Kidney epithelial cell (primary cell): Measurements from ENCODE around the gene HTRA1. TPM values are rescaled to one million over a fixed set of nuclear protein-coding genes. Genes with fewer than 3 reads are reported as not detected.

ENCODE experiments used
- DNase-seq: peaks from one replicate; pipeline ENCODE4 v3.0.0-alpha.2; 2010; ENCODE audit warnings: low read depth
- H3K27me3 ChIP-seq: 2 replicates; pipeline ENCODE4 v1.6.0; 2011; ENCODE audit warnings: low read length; ENCODE audit not compliant: control insufficient read depth, insufficient read depth
- H3K36me3 ChIP-seq: 2 replicates; pipeline ENCODE4 v1.5.1; 2011; ENCODE audit warnings: low read length; ENCODE audit not compliant: control insufficient read depth, insufficient read depth
- H3K4me3 ChIP-seq: 2 replicates; pipeline ENCODE4 v1.5.1; 2011; ENCODE audit warnings: low read depth, mild to moderate bottlenecking, control low read depth, low read length
- total RNA-seq: library from RNA; depleted of rRNA; stranded (reverse); fragments of >200 nt; gene quantifications from 2 replicates; pipeline ENCODE4 v1.2.3, GENCODE V29; 2015
- TF ChIP-seq, protein P1 (sequence below): IDR thresholded peaks from 2 replicates; pipeline ENCODE4 v1.5.1; 2011; ENCODE audit warnings: mild to moderate bottlenecking, moderate library complexity, low read length, control low read depth, inconsistent platforms; ENCODE audit not compliant: insufficient read depth, poor library complexity, severe bottlenecking

HTRA1 gene
- total RNA-seq, 1 donor from 2014 or later, result 110 TPM

DNA sequence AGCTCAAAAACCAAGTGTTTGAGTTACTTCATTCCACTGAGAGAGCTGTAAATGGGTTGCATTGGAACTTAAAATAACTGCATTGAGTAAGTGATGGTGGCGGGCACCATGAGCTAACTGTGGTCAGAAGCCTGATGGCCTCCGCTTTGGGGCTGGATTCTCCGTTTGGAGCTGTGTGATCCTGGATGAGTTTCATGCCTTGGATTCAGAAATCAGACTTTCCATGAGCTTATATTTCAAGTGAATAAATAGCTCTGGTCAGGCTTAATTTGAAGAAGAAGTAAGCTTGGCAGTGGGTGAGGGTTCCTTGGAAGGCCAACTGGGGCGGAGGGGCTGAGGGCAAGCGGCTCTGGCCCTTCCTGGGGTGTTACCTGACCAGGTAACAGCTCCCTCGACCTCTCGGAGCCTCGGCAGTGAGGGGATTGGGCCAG is 5.6 kb downstream of the HTRA1 start:
- DNase-seq, result no peak
- TF ChIP-seq, protein P1, sequence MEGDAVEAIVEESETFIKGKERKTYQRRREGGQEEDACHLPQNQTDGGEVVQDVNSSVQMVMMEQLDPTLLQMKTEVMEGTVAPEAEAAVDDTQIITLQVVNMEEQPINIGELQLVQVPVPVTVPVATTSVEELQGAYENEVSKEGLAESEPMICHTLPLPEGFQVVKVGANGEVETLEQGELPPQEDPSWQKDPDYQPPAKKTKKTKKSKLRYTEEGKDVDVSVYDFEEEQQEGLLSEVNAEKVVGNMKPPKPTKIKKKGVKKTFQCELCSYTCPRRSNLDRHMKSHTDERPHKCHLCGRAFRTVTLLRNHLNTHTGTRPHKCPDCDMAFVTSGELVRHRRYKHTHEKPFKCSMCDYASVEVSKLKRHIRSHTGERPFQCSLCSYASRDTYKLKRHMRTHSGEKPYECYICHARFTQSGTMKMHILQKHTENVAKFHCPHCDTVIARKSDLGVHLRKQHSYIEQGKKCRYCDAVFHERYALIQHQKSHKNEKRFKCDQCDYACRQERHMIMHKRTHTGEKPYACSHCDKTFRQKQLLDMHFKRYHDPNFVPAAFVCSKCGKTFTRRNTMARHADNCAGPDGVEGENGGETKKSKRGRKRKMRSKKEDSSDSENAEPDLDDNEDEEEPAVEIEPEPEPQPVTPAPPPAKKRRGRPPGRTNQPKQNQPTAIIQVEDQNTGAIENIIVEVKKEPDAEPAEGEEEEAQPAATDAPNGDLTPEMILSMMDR, result no peak
- Histone ChIP-seq H3K27me3 (peaks cover 5% of the 10 kb centered on the region), H3K36me3 (no peaks in the 10 kb centered on the region), H3K4me3 (no peak overlapping the region)

DNA sequence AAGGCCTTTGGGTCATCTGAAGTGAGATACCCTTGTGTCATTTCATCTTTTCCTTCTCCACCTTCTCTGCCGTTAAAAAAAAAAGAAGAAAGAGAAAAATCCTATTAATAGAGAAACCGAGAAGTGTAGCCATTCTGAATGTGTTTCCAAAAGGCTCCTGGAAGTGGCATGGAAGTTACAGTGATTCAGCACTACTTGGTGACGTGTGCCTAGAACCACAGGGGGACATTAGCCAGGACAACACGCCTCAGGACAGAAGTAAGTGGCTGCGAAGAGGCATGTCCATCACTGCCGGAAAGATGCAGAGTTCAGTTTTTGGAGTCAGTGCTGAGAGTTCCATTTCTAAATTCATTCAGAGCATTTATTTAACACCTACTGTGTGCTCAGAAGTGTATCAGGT is 6.3 kb downstream of the HTRA1 start:
- TF ChIP-seq, protein P1, result no peak
- no peak for DNase-seq

DNA sequence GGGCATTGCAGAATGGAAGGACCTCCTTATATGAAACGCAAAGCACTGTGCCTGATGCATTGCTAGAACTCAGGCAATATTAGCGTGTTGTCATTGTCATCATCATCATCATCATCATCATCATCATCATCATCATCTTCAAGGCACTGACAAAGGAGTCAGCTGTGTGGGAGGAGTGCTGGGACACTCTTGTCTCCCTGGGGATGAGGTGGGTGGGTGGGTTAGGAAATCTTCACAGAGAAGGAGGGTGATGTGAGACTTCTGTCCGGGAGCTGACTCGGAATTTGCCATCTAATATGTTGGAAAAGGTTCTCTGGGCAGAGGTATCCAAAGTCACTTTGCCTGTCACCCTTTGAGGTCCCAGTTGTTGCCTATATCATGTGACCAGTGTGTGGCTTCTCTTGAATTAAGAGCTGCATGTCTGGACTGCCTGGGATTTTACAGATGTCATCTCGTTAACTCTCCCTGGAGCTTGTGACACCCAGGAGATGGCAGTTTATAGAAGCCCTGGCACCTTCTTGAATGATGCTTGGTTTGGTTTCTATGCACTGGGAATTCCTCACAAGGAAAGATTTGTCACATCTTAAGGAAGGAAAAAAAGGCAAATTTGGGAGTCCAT is 7.1 kb downstream of the HTRA1 start:
- Histone ChIP-seq H3K27me3 (no peaks in the 10 kb centered on the region), H3K36me3 (no peaks in the 10 kb centered on the region), H3K4me3 (no peak overlapping the region)
- DNase-seq, result no peak
- TF ChIP-seq, protein P1, result no peak

More for the DNA sequence above, 6.3 kb downstream of the HTRA1 start:
- Histone ChIP-seq H3K27me3 (peaks cover 3% of the 10 kb centered on the region), H3K36me3 (no peaks in the 10 kb centered on the region), H3K4me3 (no peak overlapping the region)

DNA sequence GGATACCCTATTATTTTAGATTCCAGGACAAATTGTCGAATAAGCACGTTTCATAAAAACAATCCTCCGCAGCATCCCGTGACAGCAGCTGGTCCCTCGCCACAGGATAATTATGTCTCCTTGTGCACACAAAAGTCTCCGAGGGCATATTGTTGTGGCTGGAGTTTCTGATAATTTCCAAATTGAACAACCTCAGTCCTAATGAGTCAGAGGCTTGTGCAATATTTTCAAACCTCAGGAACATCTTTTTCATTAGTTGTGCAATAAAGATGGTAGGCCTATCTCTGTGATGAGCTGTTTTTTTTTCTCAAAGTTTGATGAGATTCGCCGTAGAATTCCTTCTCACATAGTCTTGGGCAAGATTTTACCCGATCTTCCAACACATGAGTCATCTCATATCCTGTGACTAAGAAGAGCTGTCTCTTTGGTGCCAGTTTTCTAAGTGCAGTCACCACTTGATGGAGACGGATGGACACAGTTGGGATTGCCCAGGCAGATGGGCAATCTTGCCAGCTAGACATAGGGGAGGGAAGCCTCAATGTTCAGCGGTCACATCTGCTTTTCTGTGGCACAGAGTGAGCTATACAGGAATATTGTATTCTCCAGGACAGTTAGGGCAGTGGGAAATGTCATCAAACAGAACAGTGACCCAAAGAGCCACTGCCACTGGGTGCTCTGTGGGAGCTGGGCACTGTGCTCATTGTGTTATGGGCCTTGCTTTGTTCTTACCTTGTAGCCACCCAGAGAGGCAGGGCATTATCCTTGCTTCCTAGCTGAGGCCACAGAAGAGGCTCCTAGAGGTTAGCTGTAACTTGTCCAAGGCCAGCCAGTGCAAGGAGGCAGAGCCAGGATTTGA is 7.8 kb downstream of the HTRA1 start:
- peak; percentile 85 for DNase-seq
- TF ChIP-seq, protein P1, result no peak
- Histone ChIP-seq H3K36me3 (no peaks in the 10 kb centered on the region), H3K4me3 (no peak overlapping the region), H3K27me3 (no peaks in the 10 kb centered on the region)

DNA sequence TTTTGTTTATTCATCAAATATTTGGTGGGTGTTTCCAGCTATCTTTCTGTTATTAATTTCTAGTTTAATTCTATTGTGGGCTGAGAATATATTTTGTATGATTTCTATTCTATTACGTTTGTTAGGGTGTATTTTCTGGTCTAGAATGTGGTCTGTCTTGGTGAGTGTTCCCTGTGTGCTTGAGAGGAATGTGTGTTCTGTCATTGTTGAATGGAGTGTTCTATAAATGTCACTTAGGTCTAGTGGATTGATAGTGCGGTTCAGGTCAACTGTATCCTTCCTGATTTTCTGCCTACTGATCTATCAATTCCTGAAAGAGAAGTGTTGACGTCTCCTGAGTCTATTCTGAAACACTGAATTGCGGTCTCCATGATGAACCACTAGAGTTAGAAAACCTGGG is 8.5 kb downstream of the HTRA1 start:
- DNase-seq, result no peak
- TF ChIP-seq, protein P1, result no peak
- H3K36me3 ChIP-seq, result no peaks in the 10 kb centered on the region
- no peaks in the 10 kb centered on the region for H3K27me3 ChIP-seq
- no peak overlapping the region for H3K4me3 ChIP-seq
